ENCODE results near the gene SLC9A9.

Gene SLC9A9

DNA sequence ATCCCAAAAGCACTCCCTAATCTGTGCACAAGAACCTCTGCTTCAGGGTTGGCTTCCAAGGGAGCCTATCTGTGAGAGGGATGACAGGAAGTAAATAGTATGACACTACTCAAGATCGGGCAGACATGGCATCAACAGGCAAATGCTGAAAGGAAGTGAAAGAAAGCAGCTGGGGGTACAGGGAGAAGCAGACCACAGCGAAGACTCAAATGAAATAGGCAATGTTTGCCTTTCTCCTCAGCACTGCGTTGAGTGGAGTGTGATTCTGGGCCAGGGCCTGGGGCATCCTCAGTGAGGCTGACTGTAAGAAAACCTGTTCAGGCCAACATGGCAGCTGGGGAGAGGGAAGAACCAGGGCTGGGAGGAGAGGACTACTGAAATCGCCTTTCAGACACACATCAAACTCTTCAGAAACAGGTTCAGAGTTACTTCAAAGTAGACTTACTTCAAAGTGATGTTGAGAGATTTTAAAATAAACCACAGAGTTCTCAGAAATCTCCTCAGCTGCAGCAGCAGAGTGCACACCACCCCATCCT is 96.6 kb downstream of the SLC9A9 start:
- peak overlapping the region; percentile 75 for H2AFZ ChIP-seq (ENCODE audit: low read depth, low read length)
- ATAC-seq (ENCODE audit: insufficient read depth, low read depth) (peak; percentile 88), DNase-seq (peak; percentile 79)
- H3K4me1 ChIP-seq (ENCODE audit: insufficient read depth, low read length), result peaks cover 28% of the 10 kb centered on the region
- peak overlapping the region in 1 of 2 experiments; percentile 36; a peak in 2 of 4 replicates for H3K4me3 ChIP-seq (ENCODE audit: low read depth in 1 of 2, low read length in 2 of 2)
- H3K27ac ChIP-seq (ENCODE audit: low read length), result peak overlapping the region; percentile 85
- H3K79me2 ChIP-seq (ENCODE audit: insufficient read depth, low read length), result no peaks in the 10 kb centered on the region
- peak overlapping the region; percentile 39 for H3K9ac ChIP-seq (ENCODE audit: low read depth, low read length)
- peak overlapping the region; percentile 57 for H3K4me2 ChIP-seq (ENCODE audit: insufficient read depth, low read length)
- H4K20me1 ChIP-seq (ENCODE audit: insufficient read depth, low read length), result no peaks in the 10 kb centered on the region
- no peak for TF ChIP-seq EZH2 (IDR thresholded peaks at IDR 0.05; ENCODE audit: borderline replicate concordance, low read depth, low read length, severe bottlenecking)
- H3K27me3 ChIP-seq (ENCODE audit: insufficient read depth, low read length, poor library complexity), result no peaks in the 10 kb centered on the region
- H3K9me3 ChIP-seq (ENCODE audit: insufficient read depth, low read length, severe bottlenecking), result no peaks in the 10 kb centered on the region
- H3K36me3 ChIP-seq (ENCODE audit: insufficient read depth, low read length), result no peaks in the 10 kb centered on the region

GRCh38 chr3:143750841-143751240 is 97.4 kb downstream of the SLC9A9 start:
- Histone ChIP-seq H3K36me3 (ENCODE audit: insufficient read depth, low read length) (no peaks in the 10 kb centered on the region), H3K4me1 (ENCODE audit: insufficient read depth, low read length) (peaks cover 28% of the 10 kb centered on the region), H3K9ac (ENCODE audit: low read depth, low read length) (peak overlapping the region; percentile 39), H3K9me3 (ENCODE audit: insufficient read depth, low read length, severe bottlenecking) (no peaks in the 10 kb centered on the region), H4K20me1 (ENCODE audit: insufficient read depth, low read length) (no peaks in the 10 kb centered on the region), H3K27me3 (ENCODE audit: insufficient read depth, low read length, poor library complexity) (no peaks in the 10 kb centered on the region), H2AFZ (ENCODE audit: low read depth, low read length) (peak overlapping the region; percentile 75), H3K4me2 (ENCODE audit: insufficient read depth, low read length) (peak overlapping the region; percentile 57), H3K79me2 (ENCODE audit: insufficient read depth, low read length) (no peaks in the 10 kb centered on the region), H3K4me3 (ENCODE audit: low read depth in 1 of 2, low read length in 2 of 2) (peak overlapping the region in 1 of 2 experiments; percentile 36; a peak in 1 of 4 replicates), H3K27ac (ENCODE audit: low read length) (peak overlapping the region; percentile 85)
- DNase-seq (no peak), ATAC-seq (ENCODE audit: insufficient read depth, low read depth) (no peak)
- TF ChIP-seq, protein P1, sequence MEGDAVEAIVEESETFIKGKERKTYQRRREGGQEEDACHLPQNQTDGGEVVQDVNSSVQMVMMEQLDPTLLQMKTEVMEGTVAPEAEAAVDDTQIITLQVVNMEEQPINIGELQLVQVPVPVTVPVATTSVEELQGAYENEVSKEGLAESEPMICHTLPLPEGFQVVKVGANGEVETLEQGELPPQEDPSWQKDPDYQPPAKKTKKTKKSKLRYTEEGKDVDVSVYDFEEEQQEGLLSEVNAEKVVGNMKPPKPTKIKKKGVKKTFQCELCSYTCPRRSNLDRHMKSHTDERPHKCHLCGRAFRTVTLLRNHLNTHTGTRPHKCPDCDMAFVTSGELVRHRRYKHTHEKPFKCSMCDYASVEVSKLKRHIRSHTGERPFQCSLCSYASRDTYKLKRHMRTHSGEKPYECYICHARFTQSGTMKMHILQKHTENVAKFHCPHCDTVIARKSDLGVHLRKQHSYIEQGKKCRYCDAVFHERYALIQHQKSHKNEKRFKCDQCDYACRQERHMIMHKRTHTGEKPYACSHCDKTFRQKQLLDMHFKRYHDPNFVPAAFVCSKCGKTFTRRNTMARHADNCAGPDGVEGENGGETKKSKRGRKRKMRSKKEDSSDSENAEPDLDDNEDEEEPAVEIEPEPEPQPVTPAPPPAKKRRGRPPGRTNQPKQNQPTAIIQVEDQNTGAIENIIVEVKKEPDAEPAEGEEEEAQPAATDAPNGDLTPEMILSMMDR (IDR thresholded peaks at IDR 0.05; ENCODE audit: borderline replicate concordance, extremely low read depth, low read length, poor library complexity, severe bottlenecking), result no peak
- no peak for TF ChIP-seq EZH2 (IDR thresholded peaks at IDR 0.05; ENCODE audit: borderline replicate concordance, low read depth, low read length, severe bottlenecking)

DNA sequence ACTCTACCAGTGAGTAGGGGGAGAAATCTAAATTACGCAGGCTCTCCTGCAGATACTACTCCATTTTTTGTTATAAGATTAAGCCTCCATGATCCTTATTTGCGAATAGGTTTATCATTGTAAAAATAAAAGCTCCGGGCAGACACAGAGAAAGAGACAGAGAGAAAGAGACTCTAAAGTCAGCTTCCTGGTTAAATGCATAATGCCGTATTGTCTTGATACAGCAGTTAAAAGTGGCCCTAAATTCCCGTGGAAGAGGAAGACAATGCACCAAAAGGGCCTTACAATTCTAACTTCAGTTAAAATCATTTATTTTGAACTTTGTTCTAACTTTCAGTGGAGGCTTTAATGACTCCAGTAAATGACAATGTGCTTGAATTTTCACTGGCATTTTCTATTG is 98.3 kb downstream of the SLC9A9 start:
- H3K4me1 ChIP-seq (ENCODE audit: insufficient read depth, low read length), result peaks cover 28% of the 10 kb centered on the region
- no peaks in the 10 kb centered on the region for H3K27me3 ChIP-seq (ENCODE audit: insufficient read depth, low read length, poor library complexity)
- H4K20me1 ChIP-seq (ENCODE audit: insufficient read depth, low read length), result no peaks in the 10 kb centered on the region
- H3K9me3 ChIP-seq (ENCODE audit: insufficient read depth, low read length, severe bottlenecking), result no peaks in the 10 kb centered on the region
- TF ChIP-seq, protein P1 (IDR thresholded peaks at IDR 0.05; ENCODE audit: borderline replicate concordance, extremely low read depth, low read length, poor library complexity, severe bottlenecking), result no peak
- TF ChIP-seq EZH2 (IDR thresholded peaks at IDR 0.05; ENCODE audit: borderline replicate concordance, low read depth, low read length, severe bottlenecking), result no peak
- H3K9ac ChIP-seq (ENCODE audit: low read depth, low read length), result no peak overlapping the region
- no peak overlapping the region for H2AFZ ChIP-seq (ENCODE audit: low read depth, low read length)
- H3K79me2 ChIP-seq (ENCODE audit: insufficient read depth, low read length), result no peaks in the 10 kb centered on the region
- no peak overlapping the region for H3K4me2 ChIP-seq (ENCODE audit: insufficient read depth, low read length)
- H3K27ac ChIP-seq (ENCODE audit: low read length), result no peak overlapping the region
- no peaks in the 10 kb centered on the region for H3K36me3 ChIP-seq (ENCODE audit: insufficient read depth, low read length)
- no peak for ATAC-seq (ENCODE audit: insufficient read depth, low read depth)
- DNase-seq, result no peak
- H3K4me3 ChIP-seq (ENCODE audit: low read depth in 1 of 2, low read length in 2 of 2), result no peak overlapping the region

DNA sequence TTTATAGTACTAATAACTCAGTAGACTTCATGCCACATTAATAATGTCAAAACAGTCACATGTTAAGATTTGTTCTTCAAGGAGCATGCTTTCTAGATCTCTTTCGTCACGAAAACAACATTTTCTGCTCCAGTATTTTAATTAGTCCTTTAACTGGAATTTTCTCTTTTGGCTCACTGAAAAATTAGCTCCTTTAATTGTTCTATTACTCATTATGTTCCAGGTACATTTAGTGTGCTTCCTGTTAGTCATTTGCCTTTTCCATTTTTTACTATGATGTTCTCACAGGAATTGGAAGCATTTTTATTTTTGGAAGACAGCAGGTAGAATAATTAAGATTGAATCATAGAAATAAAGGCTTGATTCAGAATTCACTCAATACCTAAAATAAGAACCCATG is 111.2 kb downstream of the SLC9A9 start:
- no peak overlapping the region for H3K4me2 ChIP-seq (ENCODE audit: insufficient read depth, low read length)
- no peaks in the 10 kb centered on the region for H3K79me2 ChIP-seq (ENCODE audit: insufficient read depth, low read length)
- DNase-seq (no peak), ATAC-seq (ENCODE audit: insufficient read depth, low read depth) (no peak)
- H3K36me3 ChIP-seq (ENCODE audit: insufficient read depth, low read length), result no peaks in the 10 kb centered on the region
- H4K20me1 ChIP-seq (ENCODE audit: insufficient read depth, low read length), result no peaks in the 10 kb centered on the region
- H3K9ac ChIP-seq (ENCODE audit: low read depth, low read length), result no peak overlapping the region
- TF ChIP-seq, protein P1 (IDR thresholded peaks at IDR 0.05; ENCODE audit: borderline replicate concordance, extremely low read depth, low read length, poor library complexity, severe bottlenecking), result no peak
- TF ChIP-seq EZH2 (IDR thresholded peaks at IDR 0.05; ENCODE audit: borderline replicate concordance, low read depth, low read length, severe bottlenecking), result no peak
- no peaks in the 10 kb centered on the region for H3K27me3 ChIP-seq (ENCODE audit: insufficient read depth, low read length, poor library complexity)
- no peaks in the 10 kb centered on the region for H3K4me1 ChIP-seq (ENCODE audit: insufficient read depth, low read length)
- no peak overlapping the region for H3K27ac ChIP-seq (ENCODE audit: low read length)
- H3K9me3 ChIP-seq (ENCODE audit: insufficient read depth, low read length, severe bottlenecking), result no peaks in the 10 kb centered on the region
- no peak overlapping the region for H3K4me3 ChIP-seq (ENCODE audit: low read depth in 1 of 2, low read length in 2 of 2)
- H2AFZ ChIP-seq (ENCODE audit: low read depth, low read length), result no peak overlapping the region

All from DND-41 (cell line).